ENCODE data around the gene LYRM2. TPM values are rescaled to one million over a fixed set of nuclear protein-coding genes. Genes with fewer than 3 reads are reported as not detected.
A peak's percentile ranks its signal among the peaks of the same experiment; 100 is the strongest.

Gene LYRM2
- total and polyA plus RNA-seq, 3 donors from 2014 or later: 18.6 to 32.5 (median 24.8) TPM

GRCh38 chr6:89564752-89565427 is 73.7 kb downstream of the LYRM2 start:
- WGBS, 2 donors: 46 to 69% methylated on average over 8 of the region's 8 CpGs
- Histone ChIP-seq H3K4me1 (peaks cover 5% of the 10 kb centered on the region), H3K27ac (peak overlapping the region in 1 of 2 donors; percentile 8), H3K27me3 (no peaks in the 10 kb centered on the region), H3K36me3 (ENCODE audit: low read depth, missing control alignments) (no peaks in the 10 kb centered on the region), H3K9me3 (no peaks in the 10 kb centered on the region), H3K4me3 (no peak overlapping the region)
- TF ChIP-seq CTCF (IDR thresholded peaks at IDR 0.05) (no peak), POLR2A (IDR thresholded peaks at IDR 0.05) (no peak)
- DNase-seq: no peak
- intact Hi-C loops (cut with DNase I; ENCODE audit: low total_unique reads): no loop called here

GRCh38 chr6:89563866-89564265 is 74.7 kb downstream of the LYRM2 start:
- no peaks in the 10 kb centered on the region for H3K36me3 ChIP-seq (ENCODE audit: low read depth, missing control alignments)
- no peak for DNase-seq
- H3K4me1 ChIP-seq: peaks cover 5% of the 10 kb centered on the region
- intact Hi-C loops (cut with DNase I; ENCODE audit: low total_unique reads): no loop called here
- TF ChIP-seq POLR2A (IDR thresholded peaks at IDR 0.05): no peak
- TF ChIP-seq CTCF (IDR thresholded peaks at IDR 0.05): no peak
- WGBS, 2 donors: 85 to 88% methylated on average over 1 of the region's 1 CpG
- no peaks in the 10 kb centered on the region for H3K9me3 ChIP-seq
- no peaks in the 10 kb centered on the region for H3K27me3 ChIP-seq
- no peak overlapping the region for H3K4me3 ChIP-seq
- no peak overlapping the region for H3K27ac ChIP-seq

- Histone ChIP-seq H3K27me3 (no peaks in the 10 kb centered on the region), H3K4me1 (peaks cover 5% of the 10 kb centered on the region), H3K4me3 (no peak overlapping the region), H3K9me3 (no peaks in the 10 kb centered on the region), H3K36me3 (ENCODE audit: low read depth, missing control alignments) (no peaks in the 10 kb centered on the region), H3K27ac (no peak overlapping the region)
- DNase-seq: no peak
- TF ChIP-seq CTCF (IDR thresholded peaks at IDR 0.05) (no peak), POLR2A (IDR thresholded peaks at IDR 0.05) (no peak)
- WGBS, 2 donors: 48 to 50% methylated on average over 21 of the region's 21 CpGs
- intact Hi-C loops (cut with DNase I; ENCODE audit: low total_unique reads): no loop called here
Measured at GRCh38 chr6:89562093-89562973, 76.2 kb downstream of the LYRM2 start.

- Histone ChIP-seq H3K27me3 (no peaks in the 10 kb centered on the region), H3K4me3 (no peak overlapping the region), H3K4me1 (no peaks in the 10 kb centered on the region), H3K36me3 (ENCODE audit: low read depth, missing control alignments) (no peaks in the 10 kb centered on the region), H3K27ac (no peak overlapping the region), H3K9me3 (no peaks in the 10 kb centered on the region)
- WGBS, 2 donors: 90 to 96% methylated on average over 1 of the region's 1 CpG
- no peak for DNase-seq
- intact Hi-C loops (cut with DNase I; ENCODE audit: low total_unique reads): no loop called here
- TF ChIP-seq POLR2A (IDR thresholded peaks at IDR 0.05) (no peak), CTCF (IDR thresholded peaks at IDR 0.05) (no peak)
Measured at GRCh38 chr6:89559487-89559886, 79.1 kb downstream of the LYRM2 start.
